Smooth muscle cell (in vitro differentiated cells): ENCODE data around the gene LEFTY2. TPM values are rescaled to one million over a fixed set of nuclear protein-coding genes. Genes with fewer than 3 reads are reported as not detected.

Source experiments
- DNase-seq: peaks from one replicate; lab custom pipeline; 2025; ENCODE audit not compliant: unreplicated experiment; lab: John Stamatoyannopoulos, UW
- H2AFZ ChIP-seq: fragments of 200-600 bp; sonication (generic); 2 replicates; pipeline ENCODE4 v1.6.0; 2016; ENCODE audit warnings: antibody characterized with exemption, low read depth, mild to moderate bottlenecking
- H3F3A ChIP-seq: fragments of 200-600 bp; sonication (generic); 2 replicates; pipeline ENCODE4 v1.6.0; 2017; ENCODE audit warnings: antibody characterized with exemption, low read depth
- H3K27ac ChIP-seq: fragments of 200-600 bp; sonication (generic); 2 replicates; pipeline ENCODE4 v1.5.1; 2016; ENCODE audit warnings: low read depth, mild to moderate bottlenecking
- H3K27me3 ChIP-seq: fragments of 200-600 bp; sonication (generic); 2 replicates; pipeline ENCODE4 v1.6.1; 2016; ENCODE audit warnings: low read depth, mild to moderate bottlenecking
- H3K36me3 ChIP-seq: fragments of 200-600 bp; sonication (generic); 2 replicates; pipeline ENCODE4 v1.5.1; 2016; ENCODE audit warnings: low read depth
- H3K4me1 ChIP-seq: fragments of 200-600 bp; sonication (generic); 2 replicates; pipeline ENCODE4 v1.5.1; 2016; ENCODE audit warnings: low read depth
- H3K4me2 ChIP-seq: fragments of 200-600 bp; sonication (generic); 2 replicates; pipeline ENCODE4 v1.6.0; 2016; ENCODE audit warnings: mild to moderate bottlenecking
- H3K4me3 ChIP-seq: fragments of 200-600 bp; sonication (generic); 2 replicates; pipeline ENCODE4 v1.5.1; 2016; ENCODE audit warnings: mild to moderate bottlenecking
- H3K79me2 ChIP-seq: fragments of 200-600 bp; sonication (generic); 2 replicates; pipeline ENCODE4 v1.6.0; 2016; ENCODE audit warnings: low read depth, mild to moderate bottlenecking
- H3K9ac ChIP-seq: fragments of 200-600 bp; sonication (generic); 2 replicates; pipeline ENCODE4 v1.6.0; 2016; ENCODE audit warnings: low read depth
- H3K9me3 ChIP-seq: fragments of 200-600 bp; sonication (generic); replicated peaks from 2 replicates; pipeline ENCODE4 v1.5.1; 2016; ENCODE audit warnings: low read depth
- H4K20me1 ChIP-seq: fragments of 200-600 bp; sonication (generic); 2 replicates; pipeline ENCODE4 v1.6.0; 2016; ENCODE audit warnings: low read depth
- CTCF ChIP-seq: fragments of 200-600 bp; sonication (generic); IDR thresholded peaks from 2 replicates; pipeline ENCODE4 v1.5.1; 2017; ENCODE audit warnings: borderline replicate concordance, mild to moderate bottlenecking, antibody characterized with exemption; ENCODE audit not compliant: insufficient read depth, poor library complexity, severe bottlenecking
- WGBS: methylation state at CpG from one replicate; pipeline ENCODE4 v1.1.7; 2016; ENCODE audit warnings: low lambda C conversion rate; 5-methylcytosine and 5-hydroxymethylcytosine counted together
- polyA plus RNA-seq: library from polyadenylated mRNA; unstranded; fragments of >200 nt; fragmentation: Nextera tagmentation; extraction: Ambion mirVana; gene quantifications from 2 replicates; pipeline ENCODE4 v1.2.1, GENCODE V29; 2016
- total RNA-seq: library from RNA; depleted of rRNA; stranded (reverse); fragments of >200 nt; gene quantifications from 2 replicates; pipeline ENCODE4 v1.2.3, GENCODE V29; 2014

LEFTY2 gene
- total and polyA plus RNA-seq, 2 experiments from 2014 or later: 0.09 to 0.25 TPM

DNA sequence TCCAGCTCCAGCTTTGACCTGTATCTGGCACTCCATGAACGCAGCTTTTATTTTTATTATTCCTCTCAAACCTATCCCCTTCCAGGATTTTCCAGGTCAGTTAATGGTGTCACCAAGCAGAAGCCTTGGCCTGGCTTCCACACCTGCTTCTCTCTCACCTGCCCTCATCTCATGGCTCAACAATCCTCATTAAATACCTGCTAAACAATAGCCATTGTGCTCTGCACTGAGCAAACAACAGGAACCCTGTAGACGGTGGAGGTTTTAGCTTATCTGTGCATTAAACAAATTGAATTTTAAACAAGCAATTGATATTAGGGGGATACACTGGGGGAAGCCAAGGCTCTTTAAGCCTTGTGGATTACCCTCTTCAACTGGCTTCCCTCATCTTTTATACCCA is 32.2 kb downstream of the LEFTY2 start:
- no peaks in the 10 kb centered on the region for H3F3A ChIP-seq
- H3K4me1 ChIP-seq: no peaks in the 10 kb centered on the region
- H3K36me3 ChIP-seq: no peaks in the 10 kb centered on the region
- H3K9ac ChIP-seq: no peak overlapping the region
- H3K27ac ChIP-seq: no peak overlapping the region
- peaks cover 3% of the 10 kb centered on the region for H3K27me3 ChIP-seq
- H3K4me2 ChIP-seq: no peak overlapping the region
- no peaks in the 10 kb centered on the region for H3K79me2 ChIP-seq
- H3K9me3 ChIP-seq: no peaks in the 10 kb centered on the region
- 79% methylated on average over 2 of the region's 2 CpGs for WGBS
- no peaks in the 10 kb centered on the region for H4K20me1 ChIP-seq
- no peak for TF ChIP-seq CTCF
- H2AFZ ChIP-seq: no peak overlapping the region
- DNase-seq: no peak
- H3K4me3 ChIP-seq: no peak overlapping the region

DNA sequence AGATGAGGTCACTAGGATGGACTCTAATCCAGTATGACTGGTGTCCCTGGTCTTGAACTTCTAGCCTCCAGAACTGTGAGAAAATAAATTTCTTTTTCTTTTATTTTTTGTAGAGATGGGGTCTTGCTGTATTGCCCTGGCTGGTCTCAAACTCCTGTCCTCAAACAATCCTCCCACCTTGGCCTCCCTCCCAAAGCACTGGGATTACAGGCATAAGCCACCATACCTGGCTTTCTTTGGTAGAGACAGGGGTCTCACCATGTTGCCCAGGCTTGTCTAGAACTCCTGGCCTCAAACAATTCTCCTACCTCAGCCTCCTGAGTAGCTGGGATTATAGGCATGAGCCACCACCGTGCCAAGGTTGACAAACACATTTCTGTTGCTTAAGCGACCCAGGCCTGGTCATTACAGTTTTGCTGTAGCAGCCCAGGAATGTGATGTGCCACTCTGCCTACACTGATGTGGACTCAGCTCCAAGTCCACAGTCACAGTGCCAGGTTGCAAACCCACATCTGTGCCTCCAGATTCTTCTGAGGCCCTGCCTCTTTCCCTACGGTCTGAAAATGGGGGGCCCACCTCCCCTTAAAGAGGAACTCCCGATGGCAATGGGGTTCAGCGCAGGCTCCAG is 32.9 kb downstream of the LEFTY2 start:
- no peak overlapping the region for H3K4me3 ChIP-seq
- 93% methylated on average over 5 of the region's 5 CpGs for WGBS
- no peak overlapping the region for H3K4me2 ChIP-seq
- no peaks in the 10 kb centered on the region for H4K20me1 ChIP-seq
- H3K4me1 ChIP-seq: no peaks in the 10 kb centered on the region
- H3K79me2 ChIP-seq: no peaks in the 10 kb centered on the region
- TF ChIP-seq CTCF: no peak
- no peak overlapping the region for H3K9ac ChIP-seq
- H3K36me3 ChIP-seq: no peaks in the 10 kb centered on the region
- no peak overlapping the region for H3K27ac ChIP-seq
- H3K9me3 ChIP-seq: no peaks in the 10 kb centered on the region
- peaks cover 3% of the 10 kb centered on the region for H3K27me3 ChIP-seq
- DNase-seq: no peak
- H3F3A ChIP-seq: no peaks in the 10 kb centered on the region
- no peak overlapping the region for H2AFZ ChIP-seq

GRCh38 chr1:225907341-225907740 is 33.7 kb downstream of the LEFTY2 start:
- peaks cover 3% of the 10 kb centered on the region for H3K27me3 ChIP-seq
- WGBS: 88% methylated on average over 7 of the region's 7 CpGs
- H3K4me2 ChIP-seq: no peak overlapping the region

More at GRCh38 chr1:225907341-225907740, 33.7 kb downstream of the LEFTY2 start:
- Histone ChIP-seq H3K9ac (no peak overlapping the region), H3K9me3 (no peaks in the 10 kb centered on the region), H3K4me1 (no peaks in the 10 kb centered on the region), H3K4me3 (no peak overlapping the region), H3K27ac (no peak overlapping the region), H3F3A (no peaks in the 10 kb centered on the region), H3K79me2 (no peaks in the 10 kb centered on the region), H4K20me1 (no peaks in the 10 kb centered on the region), H3K36me3 (no peaks in the 10 kb centered on the region), H2AFZ (no peak overlapping the region)
- TF ChIP-seq CTCF: no peak
- DNase-seq: no peak
